NCI-H2227 treated with DMSO at 0.1 percent for 48 hours (cell line): Measurements from ENCODE around the gene CPT1B.
"Not testable (repeated sequence)": the region's sequence is repeated elsewhere in the genome, so short reads cannot be mapped to it uniquely, and the experiment has no call there.

Experiments
- DNase-seq: peaks from one replicate; lab custom pipeline; 2025; lab: John Stamatoyannopoulos, UW

CPT1B gene

GRCh38 chr22:50577987-50578775, at the start of gene CPT1B:
CPT1B (minus strand) TSS chr22:50578427; CDS start chr22:50577915, 512 bp downstream.
- no peak for DNase-seq

- no peak for DNase-seq
These were observed 48.8 kb upstream of the CPT1B start for GRCh38 chr22:50626850-50627641.

GRCh38 chr22:50626314-50626849, 48.2 kb upstream of the CPT1B start:
- no peak for DNase-seq

- DNase-seq = no peak
These were observed 47.5 kb upstream of the CPT1B start for GRCh38 chr22:50625568-50626313.

- DNase-seq = no peak
These were observed 46.9 kb upstream of the CPT1B start for GRCh38 chr22:50625131-50625567.

GRCh38 chr22:50624347-50625130, 46.3 kb upstream of the CPT1B start:
- no peak for DNase-seq

GRCh38 chr22:50622723-50623327, 44.6 kb upstream of the CPT1B start:
- no peak for DNase-seq

GRCh38 chr22:50621948-50622722, 43.9 kb upstream of the CPT1B start:
- no peak for DNase-seq

GRCh38 chr22:50621356-50621880, 43.2 kb upstream of the CPT1B start:
- no peak for DNase-seq

- peak; percentile 76 for DNase-seq
These were observed 42.5 kb upstream of the CPT1B start for GRCh38 chr22:50620593-50621355.

GRCh38 chr22:50614296-50614695, 36.1 kb upstream of the CPT1B start:
- DNase-seq = not testable (repeated sequence)

GRCh38 chr22:50613291-50613981, 35.2 kb upstream of the CPT1B start:
- DNase-seq = no peak

- DNase-seq = no peak
These were observed 34.4 kb upstream of the CPT1B start for GRCh38 chr22:50612528-50613221.

- DNase-seq = no peak
These were observed 33.9 kb upstream of the CPT1B start for GRCh38 chr22:50612168-50612527.

GRCh38 chr22:50611341-50612060, 33.3 kb upstream of the CPT1B start:
- DNase-seq = no peak

GRCh38 chr22:50610581-50610980, 32.4 kb upstream of the CPT1B start:
- DNase-seq = no peak

GRCh38 chr22:50610041-50610451, 31.8 kb upstream of the CPT1B start:
- DNase-seq = no peak
